ENCODE data around the gene DCLRE1A. TPM values are rescaled to one million over a fixed set of nuclear protein-coding genes. Genes with fewer than 3 reads are reported as not detected.
"Not testable (repeated sequence)": the region's sequence is repeated elsewhere in the genome, so short reads cannot be mapped to it uniquely, and the experiment has no call there.

The DCLRE1A gene
- total and polyA plus RNA-seq, 8 donors = 8.1 to 14.9 (median 12.4) TPM

- Histone ChIP-seq H3K9me3 (no peaks in the 10 kb centered on the region), H3K4me1 (no peaks in the 10 kb centered on the region), H3K36me3 (no peaks in the 10 kb centered on the region), H3K27me3 (no peaks in the 10 kb centered on the region), H3K4me3 (no peak overlapping the region), H3K27ac (no peak overlapping the region)
- intact Hi-C loops (cut with DNase I) = no loop called here
- no peak for DNase-seq
- no peak for ATAC-seq
- TF ChIP-seq CTCF (IDR thresholded peaks at IDR 0.05) = no peak
Measured at GRCh38 chr10:113820507-113820906, 33.4 kb downstream of the DCLRE1A start.

GRCh38 chr10:113819989-113820388 is 33.9 kb downstream of the DCLRE1A start:
- Histone ChIP-seq H3K4me1 (no peaks in the 10 kb centered on the region), H3K36me3 (no peaks in the 10 kb centered on the region), H3K27ac (no peak overlapping the region), H3K4me3 (no peak overlapping the region), H3K9me3 (no peaks in the 10 kb centered on the region), H3K27me3 (no peaks in the 10 kb centered on the region)
- intact Hi-C loops (cut with DNase I) = no loop called here
- TF ChIP-seq CTCF (IDR thresholded peaks at IDR 0.05) = no peak
- ATAC-seq (no peak), DNase-seq (no peak)

GRCh38 chr10:113814700-113815099 is 39.2 kb downstream of the DCLRE1A start:
- H3K4me1 ChIP-seq; H3K27ac ChIP-seq; H3K9me3 ChIP-seq; H3K4me3 ChIP-seq; DNase-seq; H3K36me3 ChIP-seq; H3K27me3 ChIP-seq; ATAC-seq; intact Hi-C loops (cut with DNase I): not testable (repeated sequence)

- no peak overlapping the region for H3K27ac ChIP-seq
- H3K9me3 ChIP-seq = no peaks in the 10 kb centered on the region
- H3K27me3 ChIP-seq = no peaks in the 10 kb centered on the region
- no peak for TF ChIP-seq CTCF (IDR thresholded peaks at IDR 0.05)
- no peak overlapping the region for H3K4me3 ChIP-seq
- intact Hi-C loops (cut with DNase I) = no loop called here
- DNase-seq = no peak
- no peaks in the 10 kb centered on the region for H3K36me3 ChIP-seq
- ATAC-seq = no peak
- no peaks in the 10 kb centered on the region for H3K4me1 ChIP-seq
Measured at GRCh38 chr10:113808168-113808567, 45.7 kb downstream of the DCLRE1A start.

- no peaks in the 10 kb centered on the region for H3K36me3 ChIP-seq
- no peak for TF ChIP-seq CTCF (IDR thresholded peaks at IDR 0.05)
- no peak for DNase-seq
- no peaks in the 10 kb centered on the region for H3K9me3 ChIP-seq
- H3K4me3 ChIP-seq = no peak overlapping the region
- H3K27me3 ChIP-seq = no peaks in the 10 kb centered on the region
- no peak overlapping the region for H3K27ac ChIP-seq
- no peaks in the 10 kb centered on the region for H3K4me1 ChIP-seq
- intact Hi-C loops (cut with DNase I) = no loop called here
- no peak for ATAC-seq
Measured at GRCh38 chr10:113806503-113806902, 47.4 kb downstream of the DCLRE1A start.

- Histone ChIP-seq H3K27me3 (no peaks in the 10 kb centered on the region), H3K9me3 (no peaks in the 10 kb centered on the region), H3K4me1 (peaks cover 0 to 5% of the 10 kb centered on the region in 2 donors), H3K27ac (no peak overlapping the region), H3K4me3 (no peak overlapping the region), H3K36me3 (no peaks in the 10 kb centered on the region)
- no peak for TF ChIP-seq CTCF (IDR thresholded peaks at IDR 0.05)
- DNase-seq (no peak), ATAC-seq (no peak)
- intact Hi-C loops (cut with DNase I) = loop anchor here in 1 of 2 donors (5.0 kb wide), 1 partner anchor 294 kb away; no protein-coding TSS in a partner anchor
Measured at GRCh38 chr10:113802997-113803396, 50.9 kb downstream of the DCLRE1A start.

All from left lung (tissue), 10 donors.